Activated naive CD4-positive, alpha-beta T cell (primary cell): ENCODE measurements around the gene HDAC9.

ENCODE experiments used
- DNase-seq, 4 experiments: peaks; one replicate each; lab custom pipeline; 2025; lab: John Stamatoyannopoulos, UW

The HDAC9 gene

GRCh38 chr7:18593602-18594279, 98.2 kb downstream of the HDAC9 start:
- DNase-seq, result no peak

GRCh38 chr7:18597754-18598153, 102.2 kb downstream of the HDAC9 start:
- no peak for DNase-seq

DNA sequence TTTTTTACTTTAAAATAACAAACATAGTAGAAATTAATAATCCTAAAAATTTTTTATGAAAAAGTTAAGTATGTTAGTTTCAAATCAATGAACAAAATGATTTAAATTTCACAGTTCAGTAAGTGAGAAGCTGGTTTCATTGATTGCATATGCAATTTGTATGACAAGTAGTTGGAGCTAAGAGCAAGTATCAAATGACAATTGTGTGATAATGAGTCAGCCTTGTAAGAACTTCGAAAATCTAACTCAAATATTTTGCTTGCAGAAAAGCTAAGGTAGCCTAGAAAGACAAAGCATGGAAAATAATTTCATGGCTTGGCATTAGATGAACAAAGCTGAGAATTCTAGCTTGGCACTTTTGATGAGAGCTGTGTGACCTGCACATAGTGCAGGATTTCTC, 111.5 kb downstream of the HDAC9 start:
- no peak for DNase-seq

DNA sequence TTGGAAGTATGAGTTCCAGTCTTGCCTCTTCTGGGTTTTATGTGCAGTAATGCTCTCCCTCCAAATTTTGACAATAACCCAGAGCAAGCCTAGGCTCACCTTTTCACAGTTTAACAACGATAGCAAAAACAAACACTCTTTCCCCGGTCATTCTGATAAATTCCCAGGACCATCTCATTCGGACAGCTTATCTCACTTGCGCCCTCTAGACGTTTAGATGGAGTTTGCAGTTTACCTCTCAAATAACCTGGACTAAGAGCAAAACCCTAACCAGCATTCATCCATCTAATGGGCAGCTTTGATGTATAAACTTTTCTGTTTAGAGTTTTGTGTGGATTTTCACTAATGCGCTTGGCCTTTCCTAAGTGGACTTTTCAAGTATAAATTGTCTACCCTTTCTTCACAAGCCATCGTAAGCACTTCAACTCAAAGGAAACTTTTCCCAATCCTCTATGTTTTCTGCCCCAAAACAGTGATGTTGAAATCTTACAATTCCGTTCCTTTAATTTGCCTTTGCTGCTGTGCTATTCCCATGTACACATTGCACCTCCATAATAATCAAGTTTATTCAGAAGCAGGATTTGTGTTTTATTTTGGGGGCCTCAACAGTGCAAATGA, 114.9 kb downstream of the HDAC9 start:
- no peak for DNase-seq

GRCh38 chr7:18614841-18615240, 119.3 kb downstream of the HDAC9 start:
- no peak for DNase-seq

GRCh38 chr7:18619311-18619710, 123.8 kb downstream of the HDAC9 start:
- DNase-seq, result no peak

- no peak for DNase-seq
These were observed 127.8 kb downstream of the HDAC9 start for GRCh38 chr7:18623389-18623788.

GRCh38 chr7:18624459-18624858, 128.9 kb downstream of the HDAC9 start:
- no peak for DNase-seq

DNA sequence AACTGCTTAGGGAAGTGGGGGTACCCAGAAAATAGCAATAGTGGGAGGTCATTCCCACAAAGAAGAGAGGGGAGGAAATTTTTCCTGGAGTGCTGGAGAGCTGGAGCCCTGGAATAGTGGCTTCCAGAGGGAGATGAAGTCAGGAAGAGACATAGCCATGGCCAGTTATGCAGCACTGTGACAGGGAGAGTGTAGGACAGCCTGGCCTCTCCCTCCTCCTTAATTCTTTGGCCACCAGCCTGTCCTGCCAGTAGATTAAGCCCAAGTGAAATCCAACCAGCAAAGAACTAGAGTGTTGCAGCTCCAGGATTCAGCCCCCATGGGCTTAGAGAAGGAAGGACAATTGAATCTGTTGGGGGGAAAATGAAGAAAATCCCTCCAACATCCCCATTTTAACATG, 130.5 kb downstream of the HDAC9 start:
- DNase-seq, result no peak

- no peak for DNase-seq
These were observed 131.2 kb downstream of the HDAC9 start for GRCh38 chr7:18626717-18627116.

DNA sequence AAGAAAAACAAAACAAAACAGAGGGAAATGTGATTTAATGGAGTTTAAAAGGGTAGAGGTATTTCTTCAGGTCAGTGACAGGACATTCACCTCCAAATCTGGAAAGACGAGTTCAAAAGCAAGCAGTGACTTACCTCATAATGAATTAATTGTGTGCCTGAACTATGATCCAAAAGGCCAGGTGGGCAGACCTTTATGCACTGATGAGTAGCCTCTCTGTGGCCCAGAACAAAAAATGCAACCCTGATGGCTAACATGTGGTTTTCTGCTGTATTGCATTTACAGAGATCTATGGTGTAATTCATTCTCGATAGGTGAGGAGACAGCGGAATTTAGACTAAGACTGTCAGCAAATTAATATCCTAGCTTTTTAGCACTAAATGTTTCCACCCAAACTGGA, 142.0 kb downstream of the HDAC9 start:
- DNase-seq, result no peak

- no peak for DNase-seq
These were observed 143.3 kb downstream of the HDAC9 start for GRCh38 chr7:18638594-18639452.

DNA sequence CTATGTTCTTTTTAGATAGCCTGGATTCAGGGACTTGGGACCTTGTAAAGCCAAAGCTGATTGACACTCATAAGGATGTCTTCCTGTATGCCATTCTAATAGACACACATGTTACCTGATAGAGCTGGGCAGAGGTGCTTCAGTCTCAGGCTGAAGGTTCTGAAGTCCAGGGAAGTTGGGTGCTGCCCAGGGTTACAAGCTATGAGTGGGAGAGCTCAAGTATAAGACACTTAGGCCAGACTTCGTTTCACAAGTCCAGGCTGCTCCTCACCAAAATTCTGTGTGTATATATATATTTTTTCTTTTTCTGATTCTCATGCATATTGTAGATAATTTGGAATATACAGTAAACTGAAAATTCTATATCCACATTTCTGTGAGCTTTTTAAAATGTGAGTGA, 144.2 kb downstream of the HDAC9 start:
- DNase-seq, result no peak

GRCh38 chr7:18644981-18645380, 149.4 kb downstream of the HDAC9 start:
- no peak for DNase-seq

- no peak for DNase-seq
These were observed 152.0 kb downstream of the HDAC9 start for GRCh38 chr7:18647582-18647981.

DNA sequence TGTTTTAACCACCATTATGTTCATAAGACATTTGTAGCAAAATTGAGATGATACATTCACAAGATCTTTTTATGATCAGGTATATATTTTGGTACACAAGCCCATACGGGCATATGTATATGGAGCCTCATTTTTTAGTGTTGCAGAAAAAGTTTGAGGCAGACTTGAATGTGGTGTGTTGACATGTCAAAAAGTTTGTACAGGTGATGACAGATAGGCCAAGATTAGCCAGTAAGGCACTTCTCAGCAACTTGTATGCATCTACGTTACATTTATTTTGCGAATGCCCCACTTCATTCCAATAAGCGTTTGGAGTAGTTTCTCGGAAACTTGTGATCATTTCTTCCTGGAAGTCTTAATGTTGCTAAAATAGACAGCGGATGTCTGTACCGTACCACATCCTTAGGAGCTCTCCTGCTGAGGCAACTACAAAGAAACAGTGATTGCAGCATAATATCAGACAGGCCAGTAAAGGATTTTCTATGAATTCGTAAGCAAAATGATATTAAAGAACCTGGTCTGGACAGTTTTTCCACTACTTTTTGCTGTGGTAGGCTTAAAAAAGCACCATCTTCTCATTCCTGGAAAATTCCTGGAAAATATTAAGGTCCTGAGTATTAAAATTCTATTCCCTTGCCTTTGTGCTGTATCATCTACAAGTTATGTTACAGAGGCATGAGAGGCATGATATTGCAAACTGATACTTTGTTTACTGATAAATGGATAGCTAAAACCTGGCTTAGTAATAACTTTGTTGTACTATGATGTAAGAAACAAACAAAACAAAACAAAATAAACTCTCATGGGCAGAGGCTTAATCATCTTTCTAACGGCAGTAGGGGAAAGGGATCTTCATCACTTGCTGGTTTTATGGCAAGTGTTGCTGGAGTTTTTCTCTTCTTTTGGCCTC, 153.6 kb downstream of the HDAC9 start:
- DNase-seq, result no peak

- no peak for DNase-seq
These were observed 158.0 kb downstream of the HDAC9 start for GRCh38 chr7:18653381-18654155.

DNA sequence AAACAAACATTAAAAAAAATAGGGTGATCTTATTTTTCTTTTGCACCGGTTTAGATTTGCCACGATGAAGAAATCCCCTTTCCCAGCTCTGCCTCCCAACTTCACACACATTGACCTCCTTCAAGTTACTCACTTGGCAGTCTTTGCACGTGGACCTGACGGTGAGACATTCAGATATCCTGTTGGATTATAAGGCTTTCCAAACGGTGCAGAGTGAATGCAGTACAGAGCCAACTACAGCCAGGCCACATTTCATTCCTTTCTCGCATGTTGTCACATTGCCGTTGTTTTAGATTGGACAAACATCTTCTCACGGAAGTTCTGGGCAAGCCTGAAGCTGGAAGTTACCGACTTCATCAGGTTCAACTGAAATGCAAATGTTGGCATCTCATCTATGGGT, 159.2 kb downstream of the HDAC9 start:
- DNase-seq, result no peak

GRCh38 chr7:18655506-18655905, 160.0 kb downstream of the HDAC9 start:
- no peak for DNase-seq

GRCh38 chr7:18655912-18656311, 160.4 kb downstream of the HDAC9 start:
- no peak for DNase-seq

DNA sequence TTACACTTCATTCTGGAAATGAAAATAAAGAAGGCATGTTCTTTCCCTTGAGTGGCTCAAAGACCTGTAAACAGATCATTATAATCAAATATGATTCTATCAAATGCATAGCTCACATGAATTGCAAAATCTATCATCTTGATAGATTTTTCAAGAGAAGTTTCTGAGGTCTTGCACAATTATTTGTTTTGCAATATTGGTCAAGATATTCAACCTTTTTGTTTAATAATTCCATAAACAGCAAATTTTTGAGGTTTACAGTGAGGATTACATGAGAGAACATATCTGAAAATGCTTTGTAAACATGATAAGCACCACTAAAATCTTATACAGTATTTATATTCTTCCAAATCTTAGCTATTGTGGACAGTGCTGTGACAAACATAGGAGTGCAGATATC, 160.8 kb downstream of the HDAC9 start:
- no peak for DNase-seq
